AG09319 (cell line): ENCODE data around the gene ZNF697.

ENCODE experiments used
- DNase-seq: peaks from one replicate; pipeline ENCODE4 v3.0.0-alpha.2; 2010; ENCODE audit warnings: low read depth; ENCODE audit errors: extremely low read depth
- TF ChIP-seq, protein P1 (sequence below): IDR thresholded peaks from 2 replicates; pipeline ENCODE4 v1.5.1; 2011; ENCODE audit warnings: low read depth, mild to moderate bottlenecking, inconsistent platforms, low read length, moderate library complexity

The ZNF697 gene

DNA sequence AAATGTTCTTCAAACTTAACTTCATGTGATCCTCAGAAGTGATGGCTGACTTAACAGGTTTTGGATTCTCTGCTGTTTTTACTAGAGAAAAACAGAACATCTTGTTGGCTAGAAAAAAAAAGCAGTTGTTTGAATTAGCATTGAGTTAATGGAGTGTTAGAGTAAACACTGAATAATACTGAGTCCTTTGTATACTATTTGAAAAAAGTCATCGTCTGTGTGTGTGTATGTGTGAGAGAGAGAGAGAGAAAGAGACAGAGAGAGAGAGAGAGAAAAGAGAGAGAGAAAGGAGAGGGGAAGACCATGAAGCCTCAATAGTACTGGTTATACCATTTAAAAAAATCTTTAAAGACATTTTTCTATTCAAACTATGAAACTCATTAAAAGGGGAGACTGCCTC is 10.4 kb downstream of the ZNF697 start:
- TF ChIP-seq, protein P1, sequence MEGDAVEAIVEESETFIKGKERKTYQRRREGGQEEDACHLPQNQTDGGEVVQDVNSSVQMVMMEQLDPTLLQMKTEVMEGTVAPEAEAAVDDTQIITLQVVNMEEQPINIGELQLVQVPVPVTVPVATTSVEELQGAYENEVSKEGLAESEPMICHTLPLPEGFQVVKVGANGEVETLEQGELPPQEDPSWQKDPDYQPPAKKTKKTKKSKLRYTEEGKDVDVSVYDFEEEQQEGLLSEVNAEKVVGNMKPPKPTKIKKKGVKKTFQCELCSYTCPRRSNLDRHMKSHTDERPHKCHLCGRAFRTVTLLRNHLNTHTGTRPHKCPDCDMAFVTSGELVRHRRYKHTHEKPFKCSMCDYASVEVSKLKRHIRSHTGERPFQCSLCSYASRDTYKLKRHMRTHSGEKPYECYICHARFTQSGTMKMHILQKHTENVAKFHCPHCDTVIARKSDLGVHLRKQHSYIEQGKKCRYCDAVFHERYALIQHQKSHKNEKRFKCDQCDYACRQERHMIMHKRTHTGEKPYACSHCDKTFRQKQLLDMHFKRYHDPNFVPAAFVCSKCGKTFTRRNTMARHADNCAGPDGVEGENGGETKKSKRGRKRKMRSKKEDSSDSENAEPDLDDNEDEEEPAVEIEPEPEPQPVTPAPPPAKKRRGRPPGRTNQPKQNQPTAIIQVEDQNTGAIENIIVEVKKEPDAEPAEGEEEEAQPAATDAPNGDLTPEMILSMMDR, result no peak
- no peak for DNase-seq

DNA sequence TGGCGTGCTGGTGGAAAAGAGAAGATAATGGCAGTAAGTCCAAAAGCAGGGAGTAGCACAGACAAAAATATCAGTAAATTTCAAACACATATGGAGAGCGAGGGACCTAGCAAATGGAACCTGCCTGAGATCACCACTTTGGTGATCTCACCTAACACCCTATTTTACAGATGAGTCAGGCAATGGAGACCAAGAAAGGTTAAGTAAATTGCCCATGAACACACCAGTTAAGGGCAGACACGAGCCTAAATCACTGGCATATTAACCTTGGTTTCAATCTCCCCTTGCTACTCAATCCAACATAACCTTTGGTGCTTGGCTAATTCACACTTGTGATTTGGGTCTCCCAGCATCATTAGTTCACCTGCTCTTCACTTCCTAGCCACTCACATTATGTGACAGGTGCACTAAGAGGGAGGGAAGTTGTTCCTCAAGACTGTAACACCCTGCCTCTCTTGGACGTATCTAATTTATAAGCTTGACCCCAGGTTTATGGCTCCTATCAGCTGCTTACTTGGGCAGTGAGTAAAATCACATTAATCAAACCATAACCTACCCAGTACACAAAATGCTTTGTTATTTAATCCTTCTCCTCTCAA is 11.5 kb downstream of the ZNF697 start:
- DNase-seq, result no peak
- TF ChIP-seq, protein P1, result no peak

DNA sequence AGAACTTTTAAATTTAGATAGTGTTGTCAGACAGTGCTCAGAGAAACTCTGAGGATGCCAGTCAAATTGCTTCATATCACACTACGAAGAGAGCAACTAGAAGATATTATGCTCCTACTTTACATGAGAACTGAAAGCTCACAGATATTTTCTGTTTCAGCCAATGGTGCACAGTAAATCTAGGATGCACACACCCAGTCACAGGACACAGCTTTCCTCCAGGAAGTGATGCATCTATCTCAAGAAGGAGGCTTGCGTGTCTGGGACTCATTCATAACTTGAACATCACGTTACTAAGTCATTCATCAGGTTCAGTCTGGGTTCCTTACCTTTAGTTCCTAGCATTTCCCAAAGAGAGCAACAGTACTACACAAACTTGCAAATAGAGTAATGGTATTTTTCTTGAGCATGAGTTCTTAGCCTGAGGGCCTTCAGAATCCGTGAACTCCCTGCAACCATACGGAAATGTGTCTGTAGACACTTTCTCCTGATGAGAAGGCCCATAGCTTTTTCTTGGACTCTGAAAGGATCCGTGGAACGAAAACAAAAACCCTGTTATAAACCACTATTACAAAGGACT is 12.2 kb downstream of the ZNF697 start:
- TF ChIP-seq, protein P1, result no peak
- DNase-seq, result no peak

DNA sequence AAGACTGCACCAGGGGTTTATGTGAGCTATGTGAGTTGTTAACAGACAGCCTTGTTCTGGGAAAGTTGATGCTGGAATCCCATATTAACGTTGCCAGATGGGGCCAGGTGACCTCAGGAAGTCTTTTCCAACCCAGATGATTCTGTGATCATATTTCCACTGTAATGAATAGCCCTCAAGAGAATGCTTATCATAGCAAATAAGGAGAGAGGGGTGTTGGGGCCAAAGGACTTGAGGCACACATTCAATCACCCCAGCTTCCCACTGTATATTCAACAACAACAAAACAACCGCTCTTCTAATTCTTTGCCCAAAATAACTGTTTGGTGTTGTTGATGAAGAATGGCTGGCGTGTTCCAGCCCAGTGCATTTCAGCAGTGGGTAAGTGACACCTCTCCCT is 14.1 kb downstream of the ZNF697 start:
- TF ChIP-seq, protein P1, result no peak
- DNase-seq, result no peak

DNA sequence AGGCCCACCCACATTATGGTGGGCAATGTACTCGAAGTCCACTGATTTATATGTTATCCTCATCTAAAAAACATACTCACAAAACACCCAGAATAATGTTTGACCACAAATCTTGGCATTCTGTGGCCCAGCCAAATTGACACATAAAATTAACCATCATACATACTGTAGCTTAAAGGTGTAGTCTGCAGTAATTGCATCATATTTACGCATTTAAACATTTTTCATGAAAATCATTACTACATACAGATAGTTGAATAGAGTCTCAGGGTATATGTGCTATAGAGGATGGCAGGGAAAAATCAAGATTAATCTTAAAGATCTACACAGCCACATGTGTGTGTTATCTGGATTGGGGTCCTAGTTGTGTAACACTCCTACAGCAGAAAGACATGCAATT is 14.5 kb downstream of the ZNF697 start:
- no peak for DNase-seq
- TF ChIP-seq, protein P1, result no peak

DNA sequence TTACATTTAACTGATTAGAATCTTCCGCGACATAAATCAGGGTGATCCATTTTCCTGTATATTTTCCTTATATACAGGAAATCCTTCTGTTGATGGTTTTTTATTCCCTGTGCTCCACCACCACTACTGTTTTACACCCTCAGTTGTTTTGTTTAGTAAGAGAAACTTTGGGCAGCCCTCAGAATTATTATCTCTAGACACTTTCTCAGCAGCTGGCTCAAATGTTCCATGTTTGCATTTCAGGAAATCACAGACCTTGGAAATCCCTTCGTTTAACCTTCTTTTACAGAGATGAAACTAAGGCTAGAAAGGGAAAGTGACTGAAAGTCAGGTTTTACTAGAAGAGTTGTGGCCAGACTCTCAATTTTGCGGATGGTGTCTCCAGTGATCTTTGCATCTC is 15.2 kb downstream of the ZNF697 start:
- no peak for DNase-seq
- TF ChIP-seq, protein P1, result no peak

DNA sequence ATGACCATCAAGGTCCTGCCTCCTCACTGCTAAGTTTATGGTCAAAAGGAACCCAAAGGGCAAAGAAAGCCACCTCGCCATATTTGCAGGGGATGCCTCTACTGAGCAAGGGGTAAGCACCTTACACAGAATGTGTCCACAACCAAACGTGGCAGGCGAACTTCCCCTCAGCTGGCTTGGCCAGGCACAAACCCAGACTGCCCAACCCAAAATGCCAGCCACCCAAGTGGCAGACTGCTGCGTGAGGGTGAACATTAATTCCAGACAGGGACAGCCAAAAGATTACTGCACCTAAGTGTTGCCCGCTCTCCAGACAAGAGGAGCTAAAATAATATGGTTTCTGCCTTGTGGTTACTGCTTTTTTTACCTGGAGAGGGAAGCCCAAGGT is 16.0 kb downstream of the ZNF697 start:
- DNase-seq, result no peak
- TF ChIP-seq, protein P1, result no peak
